ENCODE measurements around the gene ATF2. TPM values are rescaled to one million over a fixed set of nuclear protein-coding genes. Genes with fewer than 3 reads are reported as not detected.

Gene ATF2
- total and polyA plus RNA-seq, 2 of the 13 experiments (the other 11 are each of a cell fraction or from before 2014, with no cell fraction given), result 91.6 to 95.1 TPM

GRCh38 chr2:175181877-175182308, 13.9 kb upstream of the ATF2 start (continued):
- no peak for TF ChIP-seq ZBTB25 (CRISPR knock-in tag; IDR thresholded peaks at IDR 0.05)
- no peak for TF ChIP-seq HOXA9 (CRISPR knock-in tag; IDR thresholded peaks at IDR 0.05; ENCODE audit: borderline replicate concordance)
- peak; percentile 1; the same call in 1 of the 2 replicates for TF ChIP-seq PHF20 (CRISPR knock-in tag; IDR thresholded peaks at IDR 0.05)
- TF ChIP-seq ZNF263 (CRISPR knock-in tag; IDR thresholded peaks at IDR 0.05), result no peak
- TF ChIP-seq HDAC6 (IDR thresholded peaks at IDR 0.05; ENCODE audit: low read depth, low read length), result no peak
- TF ChIP-seq ZNF362 (CRISPR knock-in tag; IDR thresholded peaks at IDR 0.05; ENCODE audit: borderline replicate concordance), result no peak
- TF ChIP-seq ZNF326 (CRISPR knock-in tag; IDR thresholded peaks at IDR 0.05; ENCODE audit: borderline replicate concordance), result no peak
- TF ChIP-seq ZNF383 (CRISPR knock-in tag; IDR thresholded peaks at IDR 0.05; ENCODE audit: borderline replicate concordance), result no peak
- TF ChIP-seq ZNF7 (CRISPR knock-in tag; IDR thresholded peaks at IDR 0.05), result no peak
- no peak for TF ChIP-seq CC2D1A (CRISPR knock-in tag; IDR thresholded peaks at IDR 0.05)
- no peak for TF ChIP-seq SKI (IDR thresholded peaks at IDR 0.05; ENCODE audit: partially characterized antibody)
- no peak for TF ChIP-seq DMAP1 (CRISPR knock-in tag; IDR thresholded peaks at IDR 0.05)
- no peak for TF ChIP-seq SMARCC2 (IDR thresholded peaks at IDR 0.05)
- TF ChIP-seq ZNF607 (CRISPR knock-in tag; IDR thresholded peaks at IDR 0.05; ENCODE audit: borderline replicate concordance), result no peak
- no peak for TF ChIP-seq ZNF34 (CRISPR knock-in tag; IDR thresholded peaks at IDR 0.05; ENCODE audit: borderline replicate concordance)
- TF ChIP-seq MXD3 (CRISPR knock-in tag; IDR thresholded peaks at IDR 0.05), result no peak
- TF ChIP-seq ZNF574 (CRISPR knock-in tag; IDR thresholded peaks at IDR 0.05), result no peak
- TF ChIP-seq FOXJ3 (CRISPR knock-in tag; IDR thresholded peaks at IDR 0.05; ENCODE audit: borderline replicate concordance), result no peak
- TF ChIP-seq TMF1 (CRISPR knock-in tag; IDR thresholded peaks at IDR 0.05; ENCODE audit: low read depth), result no peak
- no peak for TF ChIP-seq NONO (IDR thresholded peaks at IDR 0.05)
- no peak for TF ChIP-seq NONO (CRISPR knock-in tag; conservative IDR thresholded peaks at IDR 0.05)
- TF ChIP-seq ZFP36 (IDR thresholded peaks at IDR 0.05; ENCODE audit: borderline replicate concordance, low read depth, low read length, partially characterized antibody), result no peak
- TF ChIP-seq SAP130 (CRISPR knock-in tag; IDR thresholded peaks at IDR 0.05; ENCODE audit: low read depth), result no peak
- no peak for TF ChIP-seq ZSCAN5A (CRISPR knock-in tag; IDR thresholded peaks at IDR 0.05; ENCODE audit: borderline replicate concordance)
- no peak; the same call in 1 of the 2 replicates for TF ChIP-seq GZF1 (CRISPR knock-in tag; IDR thresholded peaks at IDR 0.05)
- TF ChIP-seq GABPA (IDR thresholded peaks at IDR 0.05; ENCODE audit: low read depth, low read length), result no peak
- no peak for TF ChIP-seq GABPA (CRISPR knock-in tag; IDR thresholded peaks at IDR 0.05; ENCODE audit: low read depth)

All from HepG2 (cell line).